Renal cortical epithelial cell (primary cell): ENCODE data around the gene CLEC14A. TPM values are rescaled to one million over a fixed set of nuclear protein-coding genes. Genes with fewer than 3 reads are reported as not detected.

Source experiments
- DNase-seq: peaks from one replicate; pipeline ENCODE4 v3.0.0-alpha.2; 2011; ENCODE audit warnings: low read depth
- total RNA-seq: library from RNA; depleted of rRNA; stranded (reverse); fragments of >200 nt; gene quantifications from 2 replicates; pipeline ENCODE4 v1.2.3, GENCODE V29; 2014

CLEC14A gene
- total RNA-seq, 1 donor from 2014 or later, result 0.20 TPM

GRCh38 chr14:38205949-38206665, 49.8 kb downstream of the CLEC14A start:
- no peak for DNase-seq

DNA sequence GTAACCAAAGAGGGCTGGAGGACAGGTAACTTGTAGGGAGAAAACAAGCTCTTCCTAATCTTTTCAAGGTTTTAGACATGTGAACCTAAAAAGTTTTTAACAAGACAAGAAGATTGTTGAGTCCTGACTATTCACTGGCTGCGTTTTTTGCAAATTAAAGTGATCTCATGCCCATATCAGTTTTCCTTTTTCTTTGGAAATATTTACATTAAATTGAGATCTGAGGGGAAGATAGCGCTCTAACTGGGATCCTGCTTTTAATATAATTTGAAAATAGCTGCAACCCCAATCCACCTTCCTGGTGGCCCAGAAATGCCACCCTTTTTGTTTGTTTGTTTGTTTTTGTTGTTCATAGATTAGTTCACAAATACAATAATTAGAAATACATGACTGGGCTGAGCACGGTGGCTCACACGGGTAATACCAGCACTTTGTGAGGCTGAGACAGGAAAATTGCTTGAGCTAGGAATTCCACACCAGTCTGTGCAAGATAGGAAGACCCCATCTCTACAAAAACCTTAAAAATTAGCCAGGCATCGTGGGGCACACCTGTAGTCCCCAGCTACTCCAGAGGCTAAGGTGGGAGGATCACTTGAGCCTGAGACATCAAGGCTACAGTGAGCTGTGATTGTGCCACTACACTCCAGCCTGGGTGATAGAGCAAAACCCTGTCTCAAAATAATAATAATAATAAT, 50.6 kb downstream of the CLEC14A start:
- no peak for DNase-seq

GRCh38 chr14:38204719-38205115, 51.2 kb downstream of the CLEC14A start:
- no peak for DNase-seq

Other genes with a start within 250 kb of the CLEC14A start
- 0.15 and 0.17 TPM in 2 replicates for gene SSTR1, start 48.2 kb downstream of the CLEC14A start, total RNA-seq